A549 (cell line): ENCODE results near the gene TBC1D22A. TPM values are rescaled to one million over a fixed set of nuclear protein-coding genes. Genes with fewer than 3 reads are reported as not detected.
A peak's percentile ranks its signal among the peaks of the same experiment; 100 is the strongest.

ENCODE experiments used
- ATAC-seq, 2 experiments: fragments of 200-7000 bp in 1 of 2; fragments of >200 bp in 1 of 2; cut with Nextera tagmentation in 1 of 2; cut with Tn5 transposase in 1 of 2; 3 replicates each; pipeline versions ENCODE4 v1.8.0 to v1.9.1; 2018 to 2020; ENCODE audit warnings: mild to moderate bottlenecking in 1 of 2, moderate library complexity in 1 of 2
- CTCF ChIA-PET: fragments of 300-600 bp; sonication (Branson Sonifier 250); formaldehyde crosslinking; extraction: SDS; loops from one replicate; lab custom pipeline; 2021; ENCODE audit warnings: antibody characterized with exemption, inconsistent platforms; lab: Yijun Ruan, JAX
- POLR2A ChIA-PET: fragments of 350-600 bp; formaldehyde crosslinking; extraction: SDS; loops from one replicate; lab custom pipeline; 2021; ENCODE audit warnings: antibody characterized with exemption, inconsistent platforms; lab: Yijun Ruan, JAX
- DNase-seq, 2 experiments: peaks; one replicate each; pipeline versions ENCODE4 v3.0.0 to v3.0.0-alpha.2; 2011 to 2016; ENCODE audit warnings: low read depth in 1 of 2, low spot score in 1 of 2
- FAIRE-seq: peaks from 2 replicates; lab custom pipeline; 2011; peaks lifted over from hg19 to GRCh38; lab: Jason Lieb, UNC
- H3K27ac ChIP-seq, 2 experiments: fragments of >200 bp; sonication (Bioruptor Twin); formaldehyde crosslinking; 3 replicates each; pipeline ENCODE4 v1.5.1; 2016 to 2017
- H3K4me1 ChIP-seq: fragments of >200 bp; sonication (Bioruptor Twin); formaldehyde crosslinking; 3 replicates; pipeline ENCODE4 v1.6.1; 2016
- H3K4me2 ChIP-seq: fragments of >200 bp; sonication (Bioruptor Twin); formaldehyde crosslinking; 3 replicates; pipeline ENCODE4 v1.6.1; 2016
- H3K4me3 ChIP-seq: fragments of >200 bp; sonication (Bioruptor Twin); formaldehyde crosslinking; 3 replicates; pipeline ENCODE4 v1.5.1; 2016
- H3K9me3 ChIP-seq: fragments of >200 bp; sonication (Bioruptor Twin); formaldehyde crosslinking; 3 replicates; pipeline ENCODE4 v1.6.1; 2016
- BHLHE40 ChIP-seq: IDR thresholded peaks from 2 replicates; pipeline ENCODE4 v1.6.1; 2012; ENCODE audit warnings: low read depth, low read length, inconsistent platforms
- CTCF ChIP-seq: fragments of >200 bp; sonication (Bioruptor Twin); formaldehyde crosslinking; IDR thresholded peaks from 3 replicates; pipeline ENCODE4 v1.5.1; 2016
- EHF ChIP-seq: fragments of 250-450 bp; sonication (Bioruptor Pico); IDR thresholded peaks from 2 replicates; pipeline ENCODE4 v1.5.0; 2020; ENCODE audit warnings: mild to moderate bottlenecking
- EHMT2 ChIP-seq: fragments of 200-600 bp; sonication (generic); IDR thresholded peaks from 2 replicates; pipeline ENCODE4 v1.6.1; 2016; ENCODE audit warnings: antibody characterized with exemption, low read depth, mild to moderate bottlenecking, moderate library complexity
- ESRRA ChIP-seq: fragments of 150-350 bp; IDR thresholded peaks from 2 replicates; pipeline ENCODE4 v1.6.1; 2014; ENCODE audit warnings: mild to moderate bottlenecking, low read length, borderline replicate concordance
- FOSB ChIP-seq: fragments of 250-450 bp; sonication (Bioruptor Pico); IDR thresholded peaks from 2 replicates; pipeline ENCODE4 v1.5.0; 2020; ENCODE audit warnings: mild to moderate bottlenecking, moderate library complexity
- FOXS1 ChIP-seq: fragments of 250-450 bp; sonication (Bioruptor Pico); IDR thresholded peaks from 2 replicates; pipeline ENCODE4 v1.5.0; 2020; ENCODE audit warnings: mild to moderate bottlenecking, moderate library complexity
- GATA3 ChIP-seq: IDR thresholded peaks from 2 replicates; pipeline ENCODE4 v1.6.1; 2012; ENCODE audit warnings: borderline replicate concordance
- HOXB13 ChIP-seq: fragments of 250-450 bp; sonication (Bioruptor Pico); IDR thresholded peaks from 2 replicates; pipeline ENCODE4 v1.5.0; 2020; ENCODE audit warnings: low read depth, mild to moderate bottlenecking, moderate library complexity
- JUNB ChIP-seq: fragments of >200 bp; sonication (Bioruptor Twin); formaldehyde crosslinking; IDR thresholded peaks from 2 replicates; pipeline ENCODE4 v1.6.1; 2016
- MAFK ChIP-seq: fragments of 450-650 bp; IDR thresholded peaks from 2 replicates; pipeline ENCODE4 v1.6.1; 2014; ENCODE audit not compliant: partially characterized antibody
- MAX ChIP-seq: IDR thresholded peaks from 2 replicates; pipeline ENCODE4 v1.6.1; 2012
- MYC ChIP-seq: IDR thresholded peaks from 2 replicates; pipeline ENCODE4 v1.6.1; 2012; ENCODE audit warnings: mild to moderate bottlenecking, inconsistent platforms, low read length, improper control_type of control experiment, borderline replicate concordance
- NPAS2 ChIP-seq: fragments of 250-450 bp; sonication (Bioruptor Pico); IDR thresholded peaks from 2 replicates; pipeline ENCODE4 v1.8.0; 2022; ENCODE audit warnings: mild to moderate bottlenecking, moderate library complexity, borderline replicate concordance
- POLR2A ChIP-seq: IDR thresholded peaks from 2 replicates; pipeline ENCODE4 v1.6.1; 2012; ENCODE audit warnings: mild to moderate bottlenecking, low read length
- RAD21 ChIP-seq, 2 experiments: fragments of >200 bp in 1 of 2; sonication (Bioruptor Twin) in 1 of 2; formaldehyde crosslinking in 1 of 2; IDR thresholded peaks in 1 of 2; conservative IDR thresholded peaks in 1 of 2; 2 replicates in 1 of 2; 3 replicates in 1 of 2; pipeline ENCODE4 v1.6.1; 2012 to 2018; ENCODE audit warnings: inconsistent platforms in 1 of 2
- REST ChIP-seq: fragments of 200-600 bp; sonication (generic); IDR thresholded peaks from 2 replicates; pipeline ENCODE4 v1.6.1; 2016; ENCODE audit warnings: antibody characterized with exemption, mild to moderate bottlenecking, moderate library complexity
- RNF2 ChIP-seq: fragments of 200-600 bp; sonication (generic); IDR thresholded peaks from 2 replicates; pipeline ENCODE4 v1.6.1; 2016; ENCODE audit warnings: low read depth, mild to moderate bottlenecking, antibody characterized with exemption, moderate library complexity, borderline replicate concordance
- SMC3 ChIP-seq: fragments of >200 bp; sonication (Bioruptor Twin); formaldehyde crosslinking; IDR thresholded peaks from 3 replicates; pipeline ENCODE4 v1.6.1; 2018; ENCODE audit warnings: inconsistent platforms
- SREBF2 ChIP-seq: fragments of 450-650 bp; IDR thresholded peaks from 2 replicates; pipeline ENCODE4 v1.6.1; 2014; ENCODE audit warnings: mild to moderate bottlenecking, moderate library complexity
- TFCP2L1 ChIP-seq: fragments of 250-450 bp; sonication (Bioruptor Pico); IDR thresholded peaks from 2 replicates; pipeline ENCODE4 v1.5.0; 2021; ENCODE audit warnings: mild to moderate bottlenecking
- TP53 ChIP-seq: fragments of 250-450 bp; sonication (Bioruptor Pico); IDR thresholded peaks from 2 replicates; pipeline ENCODE4 v1.5.0; 2021; ENCODE audit warnings: mild to moderate bottlenecking, moderate library complexity
- ZFP36 ChIP-seq: fragments of 450-650 bp; IDR thresholded peaks from 2 replicates; pipeline ENCODE4 v1.6.1; 2014; ENCODE audit warnings: borderline replicate concordance; ENCODE audit not compliant: partially characterized antibody
- WGBS: methylation state at CpG from one replicate; pipeline ENCODE4 v1.1.6; 2017; ENCODE audit errors: missing lambda C conversion rate; 5-methylcytosine and 5-hydroxymethylcytosine counted together
- polyA plus RNA-seq, 4 experiments: library from polyadenylated mRNA; depleted of rRNA in 3 of 4; stranded (reverse); fragments of >200 nt; fragmentation: RNase III in 1 of 4; extraction: RNeasy Plus Mini Kit Qiagen cat#74134 plus additional on column Dnase treatment in 1 of 4; gene quantifications; 2 replicates in 3 of 4; 3 replicates in 1 of 4; pipeline ENCODE4 v1.2.3, GENCODE V29; 2011 to 2017

The TBC1D22A gene
- polyA plus RNA-seq, 2 of the 4 experiments (the other 2 are of a cell fraction) = 8.9 to 10.8 TPM

- TF ChIP-seq EHF (CRISPR knock-in tag) (no peak), NPAS2 (CRISPR knock-in tag) (no peak), JUNB (no peak), RNF2 (no peak), POLR2A (no peak), TP53 (CRISPR knock-in tag) (no peak), MAFK (no peak), ZFP36 (no peak), TFCP2L1 (CRISPR knock-in tag) (no peak), FOSB (no peak)
- TF ChIP-seq, all 56 proteins: peak for 0
- FAIRE-seq (no peak), ATAC-seq (no peak), DNase-seq (no peak)
- Histone ChIP-seq H3K27ac (no peak overlapping the region), H3K4me1 (peaks cover 6% of the 10 kb centered on the region; the same call in 2 of the 3 replicates), H3K4me3 (no peak overlapping the region), H3K4me2 (no peak overlapping the region), H3K9me3 (no peaks in the 10 kb centered on the region)
- POLR2A ChIA-PET = no interaction called here
- 86% methylated on average over 9 of the region's 13 CpGs for WGBS
- CTCF ChIA-PET = interaction anchor here (0.6 to 3.7 kb wide), 29 partner anchors 9 to 190 kb away, joined by 3 to 34 read pairs (median 5); no protein-coding TSS in a partner anchor
These were observed 40.2 kb downstream of the TBC1D22A start for GRCh38 chr22:46802608-46803027.

- DNase-seq = peak; percentile 46 to 53
- POLR2A ChIA-PET = no interaction called here
- WGBS = 36% methylated on average over 9 of the region's 28 CpGs
- FAIRE-seq = no peak
- CTCF ChIA-PET = interaction anchor here (0.6 to 3.7 kb wide), 43 partner anchors 8 to 1079 kb away, joined by 3 to 34 read pairs (median 4); partner anchors contain the start of gene TBC1D22A
- H3K4me3 ChIP-seq = no peak overlapping the region
- peak; percentile 35 to 77; a peak in 4 of 6 replicates for ATAC-seq
- H3K9me3 ChIP-seq = no peaks in the 10 kb centered on the region
- H3K4me2 ChIP-seq = peak overlapping the region; percentile 28; the same call in 2 of the 3 replicates
- H3K4me1 ChIP-seq = peaks cover 6% of the 10 kb centered on the region; the same call in 2 of the 3 replicates
- TF ChIP-seq CTCF (peak; percentile 62), RAD21 (conservative IDR thresholded peaks at IDR 0.05 in 1 of 2, IDR thresholded peaks at IDR 0.05 in 1 of 2) (peak; percentile 54 to 55; a peak in 4 of 5 replicates), RNF2 (no peak), SMC3 (peak; percentile 55), ZFP36 (no peak), POLR2A (no peak), BHLHE40 (no peak)
- peak overlapping the region in 1 of 2 experiments; percentile 66; a peak in 2 of 6 replicates for H3K27ac ChIP-seq
These were observed 40.8 kb downstream of the TBC1D22A start for GRCh38 chr22:46803031-46803880.

- 81% methylated on average over 10 of the region's 10 CpGs for WGBS
- ChIA-PET POLR2A (no interaction called here), CTCF (interaction anchor here (0.6 to 3.7 kb wide), 37 partner anchors 8 to 1078 kb away, joined by 3 to 34 read pairs (median 4); partner anchors contain the start of gene TBC1D22A)
- no peak for FAIRE-seq
- Histone ChIP-seq H3K4me1 (peaks cover 2% of the 10 kb centered on the region; the same call in 2 of the 3 replicates), H3K4me2 (no peak overlapping the region), H3K27ac (no peak overlapping the region; a peak in 1 of 6 replicates), H3K9me3 (no peaks in the 10 kb centered on the region), H3K4me3 (no peak overlapping the region)
- DNase-seq = no peak
- TF ChIP-seq TFCP2L1 (CRISPR knock-in tag) = no peak
- no peak for TF ChIP-seq MAX
- TF ChIP-seq FOSB = no peak
- TF ChIP-seq RNF2 = no peak
- TF ChIP-seq FOXS1 (CRISPR knock-in tag) = no peak
- TF ChIP-seq HOXB13 (CRISPR knock-in tag) = no peak
- TF ChIP-seq ZFP36 = no peak
- TF ChIP-seq ESRRA = no peak
- no peak for TF ChIP-seq MYC
- no peak for TF ChIP-seq EHMT2
- TF ChIP-seq REST = no peak
- TF ChIP-seq JUNB = no peak
- TF ChIP-seq SREBF2 = no peak
- TF ChIP-seq GATA3 = no peak
- no peak for ATAC-seq
These were observed 41.5 kb downstream of the TBC1D22A start for GRCh38 chr22:46803936-46804335.
